Right atrium auricular region (tissue), 2 donors: ENCODE measurements around the gene REXO1. TPM values are rescaled to one million over a fixed set of nuclear protein-coding genes. Genes with fewer than 3 reads are reported as not detected.
A peak's percentile ranks its signal among the peaks of the same experiment; 100 is the strongest.

ENCODE experiments used
- DNase-seq: peaks from one replicate; pipeline ENCODE4 v3.0.0-alpha.2; 2019; ENCODE audit warnings: low spot score
- H3K27ac ChIP-seq, 2 donors: fragments of 200-600 bp; sonication (generic); 1 replicate in 1 of 2; 2 replicates in 1 of 2; pipeline ENCODE4 v1.5.1; 2016 to 2019
- H3K27me3 ChIP-seq, 2 donors: fragments of 200-600 bp; sonication (generic); one replicate each; pipeline versions ENCODE4 v1.5.1 to v1.6.0; 2017 to 2019
- H3K36me3 ChIP-seq: fragments of 200-600 bp; sonication (generic); one replicate; pipeline ENCODE4 v1.5.1; 2016
- H3K4me1 ChIP-seq, 2 donors: fragments of 200-600 bp; sonication (generic); one replicate each; pipeline versions ENCODE4 v1.5.1 to v1.6.0; 2017 to 2019
- H3K4me3 ChIP-seq, 2 donors: fragments of 200-600 bp; sonication (generic); 1 replicate in 1 of 2; 2 replicates in 1 of 2; pipeline ENCODE4 v1.5.1; 2017 to 2019; ENCODE audit warnings: mild to moderate bottlenecking in 1 of 2, moderate library complexity in 1 of 2
- H3K9me3 ChIP-seq, 2 donors: fragments of 200-600 bp; sonication (generic); one replicate each; pipeline ENCODE4 v1.5.1; 2019
- total RNA-seq, 2 donors: library from RNA; depleted of rRNA; stranded (reverse); fragments of >200 nt; gene quantifications; one replicate each; pipeline ENCODE4 v1.1.0, GENCODE V29; 2016
- TF ChIP-seq, protein P1 (sequence below), 2 donors: fragments of 200-600 bp; sonication (generic); IDR thresholded peaks; one replicate each; pipeline ENCODE4 v1.5.1; 2019; ENCODE audit warnings: antibody characterized with exemption in 2 of 2

The REXO1 gene
- total RNA-seq, 2 donors from 2014 or later, result 9.6 to 12.1 TPM

DNA sequence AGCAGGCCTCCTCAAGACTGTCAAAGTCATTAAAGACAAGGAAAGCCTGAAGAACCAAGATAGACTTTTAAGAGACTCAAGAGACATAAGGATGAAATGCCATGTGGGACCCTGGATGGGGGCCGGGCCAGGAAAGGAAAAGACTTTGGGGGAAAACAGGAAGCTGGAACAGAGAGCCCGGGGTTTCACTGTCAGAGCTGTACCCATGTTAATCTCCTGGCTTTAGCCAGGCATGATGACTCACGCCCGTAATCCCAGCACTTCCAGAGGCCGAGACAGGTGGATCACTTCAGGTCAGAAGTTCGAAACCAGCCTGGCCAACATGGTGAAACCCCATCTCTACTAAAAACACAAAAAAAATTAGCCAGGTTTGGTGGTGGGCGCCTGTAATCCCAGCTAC is 20.7 kb upstream of the REXO1 start:
- Histone ChIP-seq H3K36me3 (peaks cover 4% of the 10 kb centered on the region), H3K4me3 (no peak overlapping the region), H3K27ac (no peak overlapping the region), H3K27me3 (no peaks in the 10 kb centered on the region), H3K9me3 (no peaks in the 10 kb centered on the region), H3K4me1 (peaks cover 0 to 34% of the 10 kb centered on the region in 2 donors)
- no peak for DNase-seq
- TF ChIP-seq, protein P1, sequence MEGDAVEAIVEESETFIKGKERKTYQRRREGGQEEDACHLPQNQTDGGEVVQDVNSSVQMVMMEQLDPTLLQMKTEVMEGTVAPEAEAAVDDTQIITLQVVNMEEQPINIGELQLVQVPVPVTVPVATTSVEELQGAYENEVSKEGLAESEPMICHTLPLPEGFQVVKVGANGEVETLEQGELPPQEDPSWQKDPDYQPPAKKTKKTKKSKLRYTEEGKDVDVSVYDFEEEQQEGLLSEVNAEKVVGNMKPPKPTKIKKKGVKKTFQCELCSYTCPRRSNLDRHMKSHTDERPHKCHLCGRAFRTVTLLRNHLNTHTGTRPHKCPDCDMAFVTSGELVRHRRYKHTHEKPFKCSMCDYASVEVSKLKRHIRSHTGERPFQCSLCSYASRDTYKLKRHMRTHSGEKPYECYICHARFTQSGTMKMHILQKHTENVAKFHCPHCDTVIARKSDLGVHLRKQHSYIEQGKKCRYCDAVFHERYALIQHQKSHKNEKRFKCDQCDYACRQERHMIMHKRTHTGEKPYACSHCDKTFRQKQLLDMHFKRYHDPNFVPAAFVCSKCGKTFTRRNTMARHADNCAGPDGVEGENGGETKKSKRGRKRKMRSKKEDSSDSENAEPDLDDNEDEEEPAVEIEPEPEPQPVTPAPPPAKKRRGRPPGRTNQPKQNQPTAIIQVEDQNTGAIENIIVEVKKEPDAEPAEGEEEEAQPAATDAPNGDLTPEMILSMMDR (IDR thresholded peaks at IDR 0.05), result no peak

DNA sequence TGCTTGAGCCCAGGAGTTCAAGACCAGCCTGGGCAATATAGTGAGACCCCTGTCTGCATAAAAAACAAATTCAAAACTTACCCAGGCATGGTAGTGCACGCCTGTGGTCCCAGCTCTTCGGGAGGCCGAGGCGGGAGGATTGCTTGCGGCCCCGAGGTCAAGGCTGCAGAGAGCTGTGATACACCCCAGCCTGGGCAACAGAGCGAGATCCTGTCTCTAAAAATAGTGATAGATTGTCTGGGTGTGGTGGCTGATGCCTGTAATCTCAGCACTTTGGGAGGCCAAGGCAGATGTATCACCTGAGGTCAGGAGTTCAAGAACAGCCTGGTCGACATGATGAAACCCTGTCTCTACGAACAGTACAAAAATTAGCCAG is 19.1 kb upstream of the REXO1 start:
- peaks cover 0 to 19% of the 10 kb centered on the region in 2 donors for H3K4me1 ChIP-seq

DNA sequence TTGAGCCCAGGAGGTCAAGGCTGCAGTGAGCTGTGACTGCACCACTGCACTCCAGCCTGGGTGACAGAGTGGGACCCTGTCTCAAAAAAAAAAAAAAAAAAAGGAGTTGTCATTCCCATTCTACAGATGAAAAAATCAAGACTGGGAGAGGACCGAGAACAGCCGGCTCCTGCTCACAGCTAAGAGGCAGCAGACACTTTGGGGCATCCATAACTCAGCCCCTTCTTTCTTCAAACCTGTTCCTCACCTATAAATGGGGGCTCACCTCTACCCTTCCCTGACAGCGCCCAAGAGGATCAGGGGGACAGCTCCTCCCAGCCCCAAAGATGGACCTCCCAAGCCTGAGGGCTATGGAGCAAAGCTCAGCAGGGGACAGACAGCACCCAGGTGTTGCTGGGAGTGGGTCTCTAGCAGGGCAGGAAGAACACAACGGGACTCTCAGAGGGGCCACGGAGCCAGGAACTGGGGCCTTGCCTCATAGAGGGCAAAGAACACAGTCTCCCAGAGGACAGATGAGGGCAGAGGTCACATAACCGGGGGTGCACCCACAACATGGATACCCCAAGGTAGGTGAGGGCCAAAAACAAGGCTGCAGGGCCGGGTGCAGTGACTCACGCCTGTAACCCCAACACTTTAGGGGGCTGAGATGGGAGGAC is 18.5 kb upstream of the REXO1 start:
- Histone ChIP-seq H3K27ac (no peak overlapping the region), H3K4me3 (no peak overlapping the region), H3K27me3 (no peaks in the 10 kb centered on the region), H3K9me3 (no peaks in the 10 kb centered on the region), H3K4me1 (peaks cover 0 to 19% of the 10 kb centered on the region in 2 donors), H3K36me3 (peaks cover 4% of the 10 kb centered on the region)
- TF ChIP-seq, protein P1 (IDR thresholded peaks at IDR 0.05), result no peak
- no peak for DNase-seq

More for the DNA sequence above, 19.1 kb upstream of the REXO1 start:
- Histone ChIP-seq H3K4me3 (no peak overlapping the region), H3K27me3 (no peaks in the 10 kb centered on the region), H3K9me3 (no peaks in the 10 kb centered on the region), H3K36me3 (peaks cover 4% of the 10 kb centered on the region), H3K27ac (no peak overlapping the region)
- TF ChIP-seq, protein P1 (IDR thresholded peaks at IDR 0.05), result no peak
- DNase-seq, result no peak

DNA sequence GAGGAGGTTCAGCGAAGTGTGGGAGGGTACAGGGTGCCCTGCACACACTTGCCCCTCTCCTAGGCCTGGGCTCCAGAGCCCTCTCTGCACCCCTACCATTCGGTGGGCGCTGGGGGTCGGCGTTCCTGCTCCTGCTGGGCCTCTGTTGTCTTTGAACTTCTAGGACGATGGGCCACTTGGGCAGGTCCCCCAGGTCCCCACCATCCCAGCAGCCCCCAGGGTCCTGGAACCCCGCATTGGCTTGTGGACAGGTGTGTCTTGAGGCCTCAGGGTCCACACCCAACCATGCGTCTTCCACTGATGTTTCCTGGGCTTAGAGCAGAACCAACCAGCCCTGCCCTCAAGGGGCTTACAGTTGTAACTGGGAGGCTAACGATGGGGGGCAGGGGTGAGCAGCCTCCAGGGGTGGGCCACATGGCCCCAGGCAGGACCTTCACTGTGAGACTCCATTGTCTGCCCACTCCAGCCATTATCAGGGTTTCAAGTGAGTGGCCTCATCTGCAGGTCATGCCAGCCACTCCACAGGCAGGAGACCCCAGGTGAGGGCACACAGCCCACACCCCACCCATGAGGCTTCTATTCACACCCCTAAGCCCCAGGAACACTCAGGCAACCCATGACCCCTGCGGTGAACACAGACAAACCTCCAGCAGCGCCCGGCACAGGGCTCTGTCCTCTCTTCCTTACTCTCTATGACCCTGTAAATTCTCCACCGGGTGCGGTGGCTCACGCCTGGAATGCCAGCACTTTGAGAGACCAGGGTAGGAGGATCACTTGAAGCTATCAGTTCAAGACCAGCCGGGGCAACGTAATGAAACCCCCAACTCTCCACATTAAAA is 17.1 kb upstream of the REXO1 start:
- DNase-seq, result no peak
- TF ChIP-seq, protein P1 (IDR thresholded peaks at IDR 0.05), result no peak
- Histone ChIP-seq H3K4me1 (peaks cover 0 to 31% of the 10 kb centered on the region in 2 donors), H3K27me3 (no peaks in the 10 kb centered on the region), H3K4me3 (peak overlapping the region in 1 of 2 donors; percentile 64), H3K36me3 (no peaks in the 10 kb centered on the region), H3K9me3 (no peaks in the 10 kb centered on the region), H3K27ac (peak overlapping the region; percentile 88 to 90)

DNA sequence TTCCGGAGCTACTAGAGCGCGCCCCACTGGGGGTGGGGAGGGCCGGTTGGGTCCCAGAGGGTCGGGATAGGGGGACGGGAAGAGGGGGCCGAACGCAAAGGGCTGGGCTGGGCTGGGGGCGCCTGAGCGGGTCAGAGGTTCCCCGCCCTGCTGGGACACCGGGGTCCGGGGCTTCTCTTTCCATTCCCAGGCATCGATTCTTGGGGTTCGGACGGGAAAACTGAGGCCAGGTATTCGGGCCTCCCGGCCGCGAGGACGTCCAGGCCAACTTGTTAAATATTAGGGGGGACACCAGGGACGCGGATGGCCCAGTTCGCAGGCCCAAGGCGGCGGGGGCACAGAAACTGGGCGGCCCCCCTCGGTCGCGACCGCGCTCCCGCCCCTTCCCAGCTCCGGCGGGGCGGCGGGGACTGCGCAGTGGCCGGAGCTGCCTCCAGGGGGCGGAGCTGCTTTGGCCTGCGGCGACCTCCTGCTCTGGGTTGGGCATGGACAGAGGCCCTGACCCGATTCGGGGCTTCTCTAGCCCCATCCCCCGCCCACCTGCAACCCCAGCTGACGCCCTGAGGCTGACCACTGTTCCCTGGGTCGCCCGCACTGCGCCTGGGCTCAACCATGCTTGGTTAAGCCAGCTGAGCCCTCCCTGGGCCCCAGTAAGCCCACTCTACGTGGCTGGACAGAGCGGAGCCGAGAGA is 16.3 kb upstream of the REXO1 start:
- Histone ChIP-seq H3K27ac (peak overlapping the region; percentile 88 to 90), H3K4me1 (peaks cover 0 to 39% of the 10 kb centered on the region in 2 donors), H3K36me3 (no peaks in the 10 kb centered on the region), H3K27me3 (no peaks in the 10 kb centered on the region), H3K9me3 (no peaks in the 10 kb centered on the region), H3K4me3 (peak overlapping the region; percentile 64 to 66)
- DNase-seq, result no peak
- TF ChIP-seq, protein P1 (IDR thresholded peaks at IDR 0.05), result peak; percentile 74 to 95
